ENCODE data around the gene CACFD1. TPM values are rescaled to one million over a fixed set of nuclear protein-coding genes. Genes with fewer than 3 reads are reported as not detected.

Gene CACFD1
- total and polyA plus RNA-seq, 2 donors (not counting 3 experiments of a cell fraction or from before 2014, with no cell fraction given), result 9.7 to 11.5 TPM

DNA sequence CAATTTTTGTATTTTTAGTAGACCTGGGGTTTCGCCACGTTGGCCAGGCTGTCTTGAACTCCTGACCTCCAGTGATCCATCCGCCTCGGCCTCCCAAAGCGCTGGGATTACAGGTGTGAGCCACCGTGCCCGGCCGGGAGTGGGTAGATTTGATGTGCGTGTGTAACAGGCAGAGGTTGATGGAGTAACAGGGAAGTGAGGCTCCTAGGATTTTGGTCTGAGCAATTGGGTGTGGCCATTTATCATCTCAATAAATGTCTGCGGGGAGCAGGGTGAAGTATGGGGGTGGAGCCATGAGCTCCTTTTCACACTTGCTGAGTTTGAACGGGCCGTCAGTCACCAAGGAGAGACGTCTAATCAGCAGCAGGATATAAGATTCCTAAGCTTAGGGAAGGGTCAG, 40.8 kb upstream of the CACFD1 start:
- CTCF ChIA-PET, result no interaction called here
- intact Hi-C loops (cut with micrococcal nuclease), result no loop called here

DNA sequence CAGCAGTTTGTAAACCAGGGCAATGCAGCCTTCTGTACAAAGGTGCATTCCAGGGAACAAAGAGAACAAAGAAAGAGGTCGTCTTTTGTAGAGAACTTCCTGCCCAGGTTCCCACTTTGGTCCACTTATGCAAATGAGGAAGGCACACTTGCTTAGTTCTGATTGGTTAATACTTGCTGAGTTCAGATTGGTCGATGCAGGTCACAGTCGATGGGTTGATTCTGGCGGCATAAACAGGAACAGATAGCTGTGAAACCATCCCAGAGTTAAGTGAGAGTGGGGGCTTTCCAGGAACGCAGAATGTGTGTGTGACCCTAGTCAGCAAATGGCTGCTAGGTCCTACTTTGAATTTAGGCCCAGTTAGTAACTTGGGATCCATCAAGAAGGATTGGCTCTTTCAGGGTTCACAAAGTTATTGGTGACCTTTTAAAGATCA, 39.4 kb upstream of the CACFD1 start:
- Histone ChIP-seq H3K36me3 (ENCODE audit: control insufficient read depth in 2 of 2, extremely low read depth in 1 of 2, insufficient read depth in 2 of 2, low read length in 2 of 2) (peaks cover 0 to 1% of the 10 kb centered on the region in 2 experiments), H3K27ac (ENCODE audit: insufficient read depth, low read depth, low read length) (no peak overlapping the region), H3K9ac (replicated peaks; ENCODE audit: extremely low read depth, insufficient read depth, low read length) (no peak overlapping the region), H3K79me2 (ENCODE audit: control insufficient read depth, insufficient read depth, low read length) (peaks cover 23% of the 10 kb centered on the region), H4K20me1 (replicated peaks; ENCODE audit: control insufficient read depth, extremely low read depth, insufficient read depth, low read length) (no peaks in the 10 kb centered on the region), H3K4me3 (replicated peaks in 1 of 3; ENCODE audit: insufficient read depth in 1 of 3, low read depth in 1 of 3, low read length in 3 of 3) (no peak overlapping the region), H3K4me1 (ENCODE audit: control insufficient read depth, extremely low read depth, insufficient read depth, low read length) (peaks cover 9% of the 10 kb centered on the region), H3K9me3 (replicated peaks; ENCODE audit: control insufficient read depth, insufficient read depth, low read length) (no peaks in the 10 kb centered on the region), H3K27me3 (ENCODE audit: control insufficient read depth in 2 of 2, insufficient read depth in 2 of 2, low read length in 2 of 2) (no peaks in the 10 kb centered on the region), H3K9me1 (replicated peaks; ENCODE audit: control insufficient read depth, extremely low read depth, insufficient read depth, low read length) (no peaks in the 10 kb centered on the region), H2AFZ (ENCODE audit: low read depth, low read length) (no peak overlapping the region), H3K4me2 (ENCODE audit: insufficient read depth, low read length) (no peak overlapping the region)
- dilution Hi-C loops (cut with MboI; ENCODE audit: extremely low pct_ligation_motif_present, low sequenced_read_pairs), result no loop called here
- TF ChIP-seq POLR2AphosphoS5 (IDR thresholded peaks at IDR 0.05; ENCODE audit: insufficient read depth, low read depth, low read length), result no peak
- TF ChIP-seq EZH2 (IDR thresholded peaks at IDR 0.05; ENCODE audit: borderline replicate concordance, low read depth, low read length, severe bottlenecking), result no peak
- TF ChIP-seq JUN (IDR thresholded peaks at IDR 0.05; ENCODE audit: borderline replicate concordance, insufficient read depth, insufficient read length, low read depth), result no peak
- TF ChIP-seq GATA2 (IDR thresholded peaks at IDR 0.05; ENCODE audit: insufficient read depth, insufficient read length, low read depth, low read length), result no peak
- no peak for TF ChIP-seq POLR2A (IDR thresholded peaks at IDR 0.05; ENCODE audit: low read depth, low read length)
- TF ChIP-seq, protein P1, sequence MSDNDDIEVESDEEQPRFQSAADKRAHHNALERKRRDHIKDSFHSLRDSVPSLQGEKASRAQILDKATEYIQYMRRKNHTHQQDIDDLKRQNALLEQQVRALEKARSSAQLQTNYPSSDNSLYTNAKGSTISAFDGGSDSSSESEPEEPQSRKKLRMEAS (IDR thresholded peaks at IDR 0.05; ENCODE audit: insufficient read depth, insufficient read length), result no peak
- no peak for TF ChIP-seq FOS (IDR thresholded peaks at IDR 0.05; ENCODE audit: borderline replicate concordance, insufficient read depth, low read length)
- TF ChIP-seq MYC (IDR thresholded peaks at IDR 0.05; ENCODE audit: low read depth, low read length), result no peak
- TF ChIP-seq, protein P2, sequence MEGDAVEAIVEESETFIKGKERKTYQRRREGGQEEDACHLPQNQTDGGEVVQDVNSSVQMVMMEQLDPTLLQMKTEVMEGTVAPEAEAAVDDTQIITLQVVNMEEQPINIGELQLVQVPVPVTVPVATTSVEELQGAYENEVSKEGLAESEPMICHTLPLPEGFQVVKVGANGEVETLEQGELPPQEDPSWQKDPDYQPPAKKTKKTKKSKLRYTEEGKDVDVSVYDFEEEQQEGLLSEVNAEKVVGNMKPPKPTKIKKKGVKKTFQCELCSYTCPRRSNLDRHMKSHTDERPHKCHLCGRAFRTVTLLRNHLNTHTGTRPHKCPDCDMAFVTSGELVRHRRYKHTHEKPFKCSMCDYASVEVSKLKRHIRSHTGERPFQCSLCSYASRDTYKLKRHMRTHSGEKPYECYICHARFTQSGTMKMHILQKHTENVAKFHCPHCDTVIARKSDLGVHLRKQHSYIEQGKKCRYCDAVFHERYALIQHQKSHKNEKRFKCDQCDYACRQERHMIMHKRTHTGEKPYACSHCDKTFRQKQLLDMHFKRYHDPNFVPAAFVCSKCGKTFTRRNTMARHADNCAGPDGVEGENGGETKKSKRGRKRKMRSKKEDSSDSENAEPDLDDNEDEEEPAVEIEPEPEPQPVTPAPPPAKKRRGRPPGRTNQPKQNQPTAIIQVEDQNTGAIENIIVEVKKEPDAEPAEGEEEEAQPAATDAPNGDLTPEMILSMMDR (IDR thresholded peaks at IDR 0.05; ENCODE audit: extremely low read depth in 1 of 2, insufficient read depth in 1 of 2, low read depth in 1 of 2, low read length in 2 of 2), result no peak
- ChIA-PET CTCF (no interaction called here), POLR2A (no interaction called here)
- intact Hi-C loops (cut with micrococcal nuclease), result no loop called here
- no TSS peak for BruUV-seq (replicated peaks)
- no peak for DNase-seq (ENCODE audit: low read depth, low spot score)
- no peak for FAIRE-seq

More for the DNA sequence above, 40.8 kb upstream of the CACFD1 start:
- Histone ChIP-seq H3K36me3 (ENCODE audit: control insufficient read depth in 2 of 2, extremely low read depth in 1 of 2, insufficient read depth in 2 of 2, low read length in 2 of 2) (peaks cover 6 to 8% of the 10 kb centered on the region in 2 experiments), H3K27ac (ENCODE audit: insufficient read depth, low read depth, low read length) (no peak overlapping the region), H3K4me3 (replicated peaks in 1 of 3; ENCODE audit: insufficient read depth in 1 of 3, low read depth in 1 of 3, low read length in 3 of 3) (no peak overlapping the region), H2AFZ (ENCODE audit: low read depth, low read length) (no peak overlapping the region), H3K9me1 (replicated peaks; ENCODE audit: control insufficient read depth, extremely low read depth, insufficient read depth, low read length) (no peaks in the 10 kb centered on the region), H3K79me2 (ENCODE audit: control insufficient read depth, insufficient read depth, low read length) (peaks cover 34% of the 10 kb centered on the region), H3K4me2 (ENCODE audit: insufficient read depth, low read length) (peak overlapping the region; percentile 64), H3K4me1 (ENCODE audit: control insufficient read depth, extremely low read depth, insufficient read depth, low read length) (peaks cover 9% of the 10 kb centered on the region), H3K9me3 (replicated peaks; ENCODE audit: control insufficient read depth, insufficient read depth, low read length) (no peaks in the 10 kb centered on the region), H3K9ac (replicated peaks; ENCODE audit: extremely low read depth, insufficient read depth, low read length) (no peak overlapping the region), H4K20me1 (replicated peaks; ENCODE audit: control insufficient read depth, extremely low read depth, insufficient read depth, low read length) (no peaks in the 10 kb centered on the region), H3K27me3 (ENCODE audit: control insufficient read depth in 2 of 2, insufficient read depth in 2 of 2, low read length in 2 of 2) (no peaks in the 10 kb centered on the region)
- DNase-seq (ENCODE audit: low read depth, low spot score) (no peak), FAIRE-seq (peak; percentile 55)
- dilution Hi-C loops (cut with MboI; ENCODE audit: extremely low pct_ligation_motif_present, low sequenced_read_pairs), result no loop called here
- TF ChIP-seq EZH2 (IDR thresholded peaks at IDR 0.05; ENCODE audit: borderline replicate concordance, low read depth, low read length, severe bottlenecking) (no peak), MYC (IDR thresholded peaks at IDR 0.05; ENCODE audit: low read depth, low read length) (no peak), POLR2A (IDR thresholded peaks at IDR 0.05; ENCODE audit: low read depth, low read length) (no peak), FOS (IDR thresholded peaks at IDR 0.05; ENCODE audit: borderline replicate concordance, insufficient read depth, low read length) (no peak), JUN (IDR thresholded peaks at IDR 0.05; ENCODE audit: borderline replicate concordance, insufficient read depth, insufficient read length, low read depth) (no peak)
- TF ChIP-seq, protein P2 (IDR thresholded peaks at IDR 0.05; ENCODE audit: extremely low read depth in 1 of 2, insufficient read depth in 1 of 2, low read depth in 1 of 2, low read length in 2 of 2), result no peak
- POLR2A ChIA-PET, result no interaction called here
- BruUV-seq (replicated peaks), result no TSS peak

Data from endothelial cell of umbilical vein (primary cell).